ENCODE measurements around the gene HECTD2.
"Not testable (repeated sequence)": the region's sequence is repeated elsewhere in the genome, so short reads cannot be mapped to it uniquely, and the experiment has no call there.

Gene HECTD2

GRCh38 chr10:91541481-91541880 is 131.3 kb downstream of the HECTD2 start:
- no peak for DNase-seq

- DNase-seq = no peak
These were observed 135.2 kb downstream of the HECTD2 start for GRCh38 chr10:91545384-91545783.

GRCh38 chr10:91545838-91546237 is 135.7 kb downstream of the HECTD2 start:
- no peak for DNase-seq

DNA sequence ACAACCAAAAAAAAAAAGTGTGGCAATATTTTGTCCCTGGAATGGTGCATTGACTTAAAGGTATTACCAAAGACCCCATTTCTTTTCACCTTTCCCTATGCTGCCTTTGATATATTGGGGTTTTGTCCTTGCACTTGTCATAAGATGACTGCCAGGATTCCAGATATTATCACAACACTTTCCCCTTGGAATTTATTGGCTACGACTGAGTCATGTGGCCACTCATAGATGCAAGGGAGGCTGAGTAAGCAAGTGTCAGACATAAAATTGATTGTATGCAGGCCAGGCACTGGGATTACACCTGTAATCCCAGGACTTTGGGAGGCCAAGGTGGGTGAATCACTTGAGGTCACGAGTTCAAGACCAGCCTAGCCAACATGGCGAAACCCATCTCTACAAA is 139.1 kb downstream of the HECTD2 start:
- DNase-seq = no peak

DNA sequence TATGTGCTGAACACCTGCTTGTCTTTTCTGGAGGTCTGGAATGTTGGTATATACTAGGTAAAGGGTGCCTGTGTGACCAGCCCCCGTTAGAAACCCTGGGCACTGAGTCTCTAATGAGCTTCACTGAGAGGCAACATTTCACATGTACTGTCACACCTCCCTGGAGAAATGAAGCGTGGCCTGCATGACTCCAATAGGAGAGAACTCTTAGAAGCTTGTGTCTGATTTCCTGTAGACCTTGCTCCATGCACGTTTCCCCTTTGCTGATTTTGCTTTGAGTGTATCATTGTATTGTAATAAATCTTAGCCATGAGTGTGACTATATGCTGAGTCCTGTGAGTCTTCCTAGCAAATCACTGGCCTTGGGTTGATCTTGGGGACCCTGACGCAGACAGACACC is 139.9 kb downstream of the HECTD2 start:
- DNase-seq = no peak

DNA sequence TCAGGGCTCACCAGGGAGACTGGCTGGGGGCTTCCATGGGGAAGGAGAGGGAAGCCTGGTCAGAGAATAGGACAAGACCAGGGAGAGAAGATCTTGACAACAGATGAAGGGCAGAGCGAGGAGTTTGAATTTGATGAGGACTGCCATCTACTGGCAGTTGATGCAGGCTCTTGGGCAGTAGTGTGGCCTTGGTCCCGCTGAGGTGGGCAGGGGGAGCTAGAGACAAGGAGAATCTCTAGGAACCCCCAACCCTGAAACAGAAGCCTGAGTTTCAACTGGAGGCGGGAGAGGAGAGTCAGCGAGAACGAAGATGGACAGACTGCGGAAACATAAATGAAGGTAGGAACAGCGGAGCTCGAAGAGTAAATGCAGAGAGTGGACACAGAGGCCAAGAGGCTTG is 141.7 kb downstream of the HECTD2 start:
- no peak for DNase-seq

DNA sequence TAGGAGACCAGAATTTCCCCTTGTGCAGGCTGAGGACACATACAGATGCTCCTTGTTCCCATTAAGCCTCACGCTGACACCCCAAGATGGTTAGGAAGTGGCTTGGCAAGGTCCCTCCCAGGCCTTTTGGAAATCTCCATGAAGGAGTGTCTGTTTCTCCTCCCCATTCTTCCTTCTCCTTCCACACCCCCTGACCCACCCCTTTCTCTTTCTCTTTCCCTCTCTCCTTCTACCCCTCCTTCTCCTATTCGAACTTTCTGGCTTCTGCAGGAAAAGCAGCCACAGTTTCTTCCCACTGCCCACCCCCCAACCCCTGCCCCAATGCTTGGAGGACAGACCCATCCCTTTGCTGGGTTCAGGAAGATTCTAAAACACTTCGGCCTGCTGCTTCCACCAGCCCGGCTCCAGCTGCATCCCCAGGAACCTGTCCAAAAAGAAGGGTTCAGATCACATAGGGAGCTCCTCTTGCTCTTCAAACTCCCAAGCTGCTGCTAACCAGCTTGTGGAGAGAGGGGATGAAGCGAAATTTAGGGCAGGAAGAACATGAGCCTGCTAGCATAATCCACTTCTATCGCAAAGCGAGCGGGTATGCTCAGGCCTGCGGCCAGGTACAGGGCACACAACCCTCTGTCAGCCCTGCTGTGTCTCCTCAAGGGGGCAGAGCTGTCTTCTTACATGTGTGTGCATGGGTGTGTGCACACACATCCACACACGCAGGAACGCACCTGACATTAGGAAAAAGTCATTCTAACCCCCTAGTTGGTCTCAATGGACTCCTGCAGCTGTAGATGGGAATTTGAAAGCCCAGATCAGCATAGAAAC is 142.3 kb downstream of the HECTD2 start:
- no peak for DNase-seq

DNA sequence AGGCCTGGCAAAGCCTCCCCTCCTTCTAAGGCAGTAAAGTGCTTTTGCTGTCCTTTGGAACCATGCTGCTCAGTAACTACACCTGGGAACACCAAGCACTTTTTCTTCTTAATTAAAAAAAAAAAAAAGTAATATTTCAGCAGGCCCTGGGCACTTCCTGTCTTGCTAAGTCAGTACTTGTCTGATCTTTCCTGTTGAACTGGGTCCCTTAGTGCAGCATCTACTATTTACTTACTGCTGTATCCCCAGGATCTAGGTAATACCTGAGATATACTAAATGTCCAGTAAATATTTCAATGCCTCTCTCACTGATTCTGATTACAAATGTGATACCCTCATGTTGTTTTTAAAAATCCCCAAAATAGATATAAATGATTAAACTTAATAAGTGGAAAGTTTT is 145.3 kb downstream of the HECTD2 start:
- no peak for DNase-seq

DNA sequence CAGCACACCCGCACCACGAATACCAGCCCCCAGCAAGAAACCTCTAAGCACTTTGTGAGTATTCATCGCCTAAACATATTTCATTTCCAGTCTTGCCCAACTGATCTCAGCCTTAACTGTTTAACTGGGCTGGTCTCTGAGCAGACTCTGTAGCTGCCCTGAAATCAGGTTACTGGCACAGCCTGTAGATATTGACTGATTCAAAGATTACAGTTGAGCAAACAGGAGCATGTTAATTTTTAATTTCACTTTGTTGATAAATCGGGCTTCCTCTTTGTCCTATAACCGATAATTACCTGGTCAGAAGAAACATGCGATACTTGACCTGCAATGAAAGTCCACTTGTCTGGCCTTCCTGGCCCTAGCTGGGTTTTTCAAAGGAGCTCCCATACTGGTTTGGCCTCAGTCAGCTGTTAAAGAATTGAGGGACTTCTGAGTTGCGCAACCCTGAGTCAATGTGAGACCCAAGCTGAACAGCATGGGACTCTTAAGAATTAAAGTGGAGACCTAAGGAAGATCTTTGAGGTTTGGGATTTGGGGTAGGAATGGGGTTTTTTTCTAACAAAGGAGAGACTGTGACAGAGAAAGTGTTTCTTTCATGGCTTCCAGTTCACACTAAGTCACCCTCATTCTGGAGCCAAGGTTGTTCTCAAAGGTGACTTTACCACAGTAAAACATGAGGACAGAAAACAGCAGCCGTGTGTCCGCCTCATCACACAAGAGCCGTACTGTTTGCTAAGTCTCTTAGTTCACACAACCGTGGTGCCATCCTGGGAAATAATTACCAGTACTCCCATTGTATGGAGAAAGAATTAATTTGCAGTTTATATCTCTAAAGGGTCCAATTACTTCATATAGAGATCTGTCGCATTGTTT is 146.8 kb downstream of the HECTD2 start:
- DNase-seq = no peak

DNA sequence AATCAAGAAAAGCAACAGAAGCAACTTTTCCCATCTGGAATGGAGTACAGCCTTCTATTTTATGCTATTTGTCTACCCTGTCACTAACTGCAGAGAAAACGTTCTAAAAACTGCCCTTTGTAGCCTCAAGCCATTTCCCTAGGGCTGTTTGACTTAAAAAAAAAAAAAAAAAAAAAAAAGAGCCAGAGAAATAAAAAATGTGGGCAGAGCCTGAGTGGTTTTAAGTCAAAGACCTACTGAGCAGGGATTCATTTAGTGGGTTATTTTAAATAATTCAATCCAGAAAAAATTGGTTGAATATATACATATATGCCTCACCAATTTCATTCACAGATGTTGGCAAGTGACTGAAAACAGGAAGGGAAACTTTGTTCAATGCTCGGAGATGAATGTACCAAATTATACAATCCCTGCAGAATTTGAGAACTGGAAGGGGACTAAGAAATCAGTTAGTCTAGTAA is 147.5 kb downstream of the HECTD2 start:
- no peak for DNase-seq

DNA sequence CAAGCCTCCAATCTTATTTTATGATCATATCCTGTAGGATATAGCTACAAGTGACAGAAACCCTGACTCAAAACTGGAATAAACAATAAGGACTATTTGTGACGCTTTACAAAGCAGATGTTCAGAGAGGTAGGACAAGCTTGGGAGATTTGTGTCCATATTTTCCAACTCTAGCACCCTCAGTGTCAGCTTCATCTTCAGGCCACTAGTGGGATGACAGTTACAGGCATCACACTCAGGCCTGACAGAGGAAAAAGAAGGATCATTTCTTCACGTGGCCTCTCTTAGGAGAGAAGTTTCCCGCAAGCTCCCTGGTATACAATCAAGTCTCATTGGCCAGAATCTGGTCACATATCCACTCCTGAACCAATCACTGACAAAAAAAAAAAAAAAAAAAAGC is 148.3 kb downstream of the HECTD2 start:
- DNase-seq = no peak

GRCh38 chr10:91559169-91559568 is 149.0 kb downstream of the HECTD2 start:
- DNase-seq = no peak

DNA sequence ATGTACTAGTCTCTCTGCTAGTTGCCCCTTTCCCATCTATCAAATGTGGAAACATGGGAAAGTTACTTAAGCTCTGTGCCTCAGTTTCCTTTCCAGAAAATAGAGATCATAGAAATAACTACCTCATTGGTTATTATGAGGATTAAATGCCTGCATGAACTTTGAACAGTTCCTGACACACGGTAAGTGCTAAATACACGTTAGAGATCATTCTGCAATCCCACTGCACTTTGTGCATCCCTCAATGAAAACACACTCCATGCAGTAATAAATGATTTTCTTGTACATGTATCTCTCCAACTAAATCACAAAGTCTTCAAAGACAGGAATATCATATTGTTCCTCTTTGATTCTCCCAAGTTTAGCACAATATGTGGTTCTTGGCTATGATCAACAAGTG is 149.6 kb downstream of the HECTD2 start:
- DNase-seq = no peak

GRCh38 chr10:91560827-91561226 is 150.7 kb downstream of the HECTD2 start:
- not testable (repeated sequence) for DNase-seq

DNA sequence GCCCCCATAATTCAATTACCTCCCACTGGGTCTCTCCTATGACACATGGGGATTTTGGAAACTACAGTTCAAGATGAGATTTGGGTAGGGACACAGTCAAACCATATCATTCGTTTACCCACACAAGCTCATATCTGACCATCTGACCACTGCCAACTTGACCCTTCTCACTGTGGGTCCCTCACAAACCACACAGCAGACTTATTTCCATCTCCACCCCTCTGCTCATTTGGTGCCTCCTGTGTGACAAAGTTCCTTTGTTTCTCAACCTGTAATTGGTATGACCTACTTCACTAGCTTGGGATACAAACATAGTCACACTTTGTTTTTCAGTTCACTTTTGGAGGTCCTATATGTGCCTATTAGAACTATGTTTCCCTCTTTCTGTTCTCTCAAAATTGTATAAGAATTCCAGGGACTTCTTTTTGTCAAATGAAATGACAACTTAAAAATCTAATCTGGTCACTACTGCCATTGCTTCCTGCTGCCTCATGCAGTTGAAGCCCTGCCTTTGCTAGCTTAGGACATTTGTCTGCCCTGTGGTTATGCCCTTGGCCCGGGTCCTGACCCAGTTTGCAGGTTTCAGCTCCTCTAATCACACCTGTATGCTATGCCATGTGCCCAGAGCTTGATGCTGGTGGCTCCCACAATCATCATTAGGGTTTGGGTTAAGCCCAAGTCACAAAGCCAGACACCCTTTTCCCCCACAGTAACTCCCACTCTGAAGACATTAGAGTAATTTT is 152.9 kb downstream of the HECTD2 start:
- DNase-seq = no peak

DNA sequence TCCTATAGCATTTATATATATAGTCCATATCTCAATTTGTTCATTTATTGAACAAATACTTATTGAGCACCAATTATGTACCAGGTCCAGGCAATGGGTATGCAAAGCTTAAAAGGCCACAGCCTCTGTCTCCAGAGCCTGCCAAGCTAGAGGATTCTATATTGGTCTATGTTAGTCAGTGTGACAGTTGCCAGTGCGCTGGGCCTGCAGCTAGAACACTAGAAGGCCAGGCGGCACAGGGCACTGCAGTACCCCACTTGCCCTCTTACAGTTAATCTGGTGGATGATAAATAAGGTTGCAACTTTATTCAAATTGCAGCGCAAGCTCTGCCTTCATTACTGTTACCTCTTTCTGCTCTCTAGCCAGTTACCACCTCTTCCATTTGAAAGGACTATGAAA is 153.9 kb downstream of the HECTD2 start:
- DNase-seq = no peak
